NCI-H1436 (cell line): ENCODE data around the gene SCN1A.
A peak's percentile ranks its signal among the peaks of the same experiment; 100 is the strongest.
"Not testable (repeated sequence)": the region's sequence is repeated elsewhere in the genome, so short reads cannot be mapped to it uniquely, and the experiment has no call there.

ENCODE experiments used
- DNase-seq: peaks from one replicate; lab custom pipeline; 2025; lab: John Stamatoyannopoulos, UW

The SCN1A gene

GRCh38 chr2:166135152-166135848 lies 7.5 kb upstream of the SCN1A start:
- no peak for DNase-seq

- DNase-seq = no peak
These were observed 6.7 kb upstream of the SCN1A start for GRCh38 chr2:166134252-166135151.

- no peak for DNase-seq
These were observed 5.8 kb upstream of the SCN1A start for GRCh38 chr2:166133653-166134052.

- DNase-seq = no peak
These were observed 311 bp upstream of the SCN1A start for GRCh38 chr2:166128156-166128505.

- DNase-seq = peak; percentile 4
These were observed 1.7 kb downstream of the SCN1A start for GRCh38 chr2:166126007-166126639.

- DNase-seq = no peak
These were observed 2.3 kb downstream of the SCN1A start for GRCh38 chr2:166125557-166125956.

- DNase-seq = no peak
These were observed 9.6 kb downstream of the SCN1A start for GRCh38 chr2:166118180-166118579.

- DNase-seq = no peak
These were observed 10.3 kb downstream of the SCN1A start for GRCh38 chr2:166117491-166117890.

GRCh38 chr2:166115589-166115988 lies 12.2 kb downstream of the SCN1A start:
- DNase-seq = no peak

- DNase-seq = no peak
These were observed 15.6 kb downstream of the SCN1A start for GRCh38 chr2:166112193-166112605.

- DNase-seq = no peak
These were observed 21.3 kb downstream of the SCN1A start for GRCh38 chr2:166106431-166107015.

- DNase-seq = no peak
These were observed 23.0 kb downstream of the SCN1A start for GRCh38 chr2:166104773-166105172.

- no peak for DNase-seq
These were observed 23.7 kb downstream of the SCN1A start for GRCh38 chr2:166104084-166104483.

GRCh38 chr2:166103277-166103676 lies 24.5 kb downstream of the SCN1A start:
- not testable (repeated sequence) for DNase-seq

- DNase-seq = no peak
These were observed 33.5 kb downstream of the SCN1A start for GRCh38 chr2:166094325-166094724.

GRCh38 chr2:166092889-166093288 lies 34.9 kb downstream of the SCN1A start:
- DNase-seq = no peak

- no peak for DNase-seq
These were observed 36.4 kb downstream of the SCN1A start for GRCh38 chr2:166091439-166091838.

- DNase-seq = no peak
These were observed 36.9 kb downstream of the SCN1A start for GRCh38 chr2:166090908-166091307.

GRCh38 chr2:166090346-166090745 lies 37.5 kb downstream of the SCN1A start:
- no peak for DNase-seq

- DNase-seq = no peak
These were observed 39.2 kb downstream of the SCN1A start for GRCh38 chr2:166088634-166089033.

- DNase-seq = no peak
These were observed 43.5 kb downstream of the SCN1A start for GRCh38 chr2:166084301-166084700.

GRCh38 chr2:166082736-166083135 lies 45.1 kb downstream of the SCN1A start:
- DNase-seq = no peak

- DNase-seq = no peak
These were observed 46.0 kb downstream of the SCN1A start for GRCh38 chr2:166081852-166082251.
